PC-9 (cell line): ENCODE measurements around the gene DPH5. TPM values are rescaled to one million over a fixed set of nuclear protein-coding genes. Genes with fewer than 3 reads are reported as not detected.
"Not testable (repeated sequence)": the region's sequence is repeated elsewhere in the genome, so short reads cannot be mapped to it uniquely, and the experiment has no call there.

Experiments
- BruUV-seq: library from RNA; stranded (reverse); fragments of 400-500 nt; replicated peaks from 2 replicates; lab custom pipeline; 2021; lab: Mats Ljungman, UMichigan
- CTCF ChIA-PET: fragments of 300-600 bp; sonication (Branson Sonifier 250); formaldehyde crosslinking; loops from one replicate; lab custom pipeline; 2022; ENCODE audit warnings: antibody characterized with exemption; lab: Charles Lee
- POLR2A ChIA-PET: fragments of 300-600 bp; sonication (Branson Sonifier 250); formaldehyde crosslinking; loops from one replicate; lab custom pipeline; 2022; ENCODE audit warnings: antibody characterized with exemption; ENCODE audit not compliant: unreplicated experiment; lab: Charles Lee
- DNase-seq, 2 experiments: peaks; one replicate each; pipeline versions ENCODE4 v3.0.0 to v3.0.0-alpha.2; 2015 to 2022; ENCODE audit warnings: mixed read lengths in 1 of 2
- H2AFZ ChIP-seq: fragments of 200-600 bp; sonication (generic); 2 replicates; pipeline ENCODE4 v1.8.1; 2017; ENCODE audit warnings: antibody characterized with exemption
- H3F3A ChIP-seq: fragments of 200-600 bp; sonication (generic); 2 replicates; pipeline ENCODE4 v1.8.1; 2017; ENCODE audit warnings: antibody characterized with exemption, mild to moderate bottlenecking, low read depth; ENCODE audit not compliant: insufficient read depth
- H3K27ac ChIP-seq: fragments of 200-600 bp; sonication (generic); 2 replicates; pipeline ENCODE4 v1.6.1; 2016; ENCODE audit warnings: mixed run types
- H3K27me3 ChIP-seq: fragments of 200-600 bp; sonication (generic); 2 replicates; pipeline ENCODE4 v1.6.1; 2016; ENCODE audit warnings: low read depth, mixed run types; ENCODE audit not compliant: insufficient read depth
- H3K36me3 ChIP-seq: fragments of 200-600 bp; sonication (generic); 2 replicates; pipeline ENCODE4 v1.6.1; 2016; ENCODE audit warnings: low read depth, mixed run types
- H3K4me1 ChIP-seq: fragments of 200-600 bp; sonication (generic); replicated peaks from 2 replicates; pipeline ENCODE4 v1.6.1; 2016; ENCODE audit warnings: mixed run types; ENCODE audit not compliant: insufficient read depth
- H3K4me2 ChIP-seq: fragments of 200-600 bp; sonication (generic); 2 replicates; pipeline ENCODE4 v1.6.1; 2017; ENCODE audit warnings: mixed run types
- H3K4me3 ChIP-seq: fragments of 200-600 bp; sonication (generic); 2 replicates; pipeline ENCODE4 v1.6.1; 2016; ENCODE audit warnings: mixed run types
- H3K79me2 ChIP-seq: fragments of 200-600 bp; sonication (generic); 2 replicates; pipeline ENCODE4 v1.6.1; 2017; ENCODE audit warnings: low read depth, mixed run types
- H3K9me2 ChIP-seq: fragments of 200-600 bp; sonication (generic); 2 replicates; pipeline ENCODE4 v1.8.1; 2017; ENCODE audit warnings: mild to moderate bottlenecking; ENCODE audit not compliant: insufficient read depth
- H3K9me3 ChIP-seq: fragments of 200-600 bp; sonication (generic); 2 replicates; pipeline ENCODE4 v1.8.1; 2016; ENCODE audit warnings: low read depth; ENCODE audit not compliant: insufficient read depth
- H4K20me1 ChIP-seq: fragments of 200-600 bp; sonication (generic); 2 replicates; pipeline ENCODE4 v1.8.1; 2017; ENCODE audit not compliant: insufficient read depth
- EZH2 ChIP-seq: fragments of 200-600 bp; sonication (generic); IDR thresholded peaks from 2 replicates; pipeline ENCODE4 v1.8.0; 2017; ENCODE audit warnings: antibody characterized with exemption, low read depth
- intact Hi-C: fragments of 100-400 bp; cut with micrococcal nuclease; formaldehyde crosslinking; loops from one replicate; pipeline ENCODE4 v1.10.0; 2022; ENCODE audit not compliant: unreplicated experiment
- total RNA-seq: library from RNA; stranded (reverse); gene quantifications from 2 replicates; pipeline ENCODE4 v1.2.3, GENCODE V29; 2021
- TF ChIP-seq, protein P1 (sequence below): fragments of 200-600 bp; sonication (generic); conservative IDR thresholded peaks from 2 replicates; pipeline ENCODE4 v1.6.1; 2017; ENCODE audit warnings: mixed run types, antibody characterized with exemption, mild to moderate bottlenecking, moderate library complexity

DPH5 gene
- total RNA-seq, 1 experiment from 2014 or later: 39.4 TPM

DNA sequence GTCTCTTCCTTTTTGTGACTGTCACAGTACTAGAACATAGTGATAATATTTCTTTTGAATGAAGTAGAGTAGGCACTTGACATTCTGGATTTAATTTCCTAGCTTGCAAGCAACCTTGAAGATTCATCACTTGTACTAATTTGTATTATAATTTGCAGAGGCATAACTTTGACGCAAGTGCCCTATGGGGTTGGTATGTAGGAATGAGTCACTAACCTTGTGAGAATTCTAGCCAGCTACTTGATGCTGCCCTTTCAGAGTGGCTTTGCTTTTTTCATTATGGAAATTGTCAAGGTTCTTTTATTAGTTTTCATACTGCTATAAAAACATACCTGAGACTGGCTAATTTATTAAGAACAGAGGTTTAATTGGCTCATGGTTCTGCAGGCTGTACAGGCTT lies 13.7 kb upstream of the DPH5 start:
- Histone ChIP-seq H3K36me3 (peaks cover 26% of the 10 kb centered on the region), H3K79me2 (no peaks in the 10 kb centered on the region; the same call in 1 of the 2 replicates), H3K27me3 (no peaks in the 10 kb centered on the region), H3K27ac (no peak overlapping the region), H3K4me3 (no peak overlapping the region), H3F3A (no peaks in the 10 kb centered on the region), H3K4me1 (no peaks in the 10 kb centered on the region), H3K4me2 (no peak overlapping the region), H3K9me2 (no peaks in the 10 kb centered on the region), H3K9me3 (peaks cover 18% of the 10 kb centered on the region), H4K20me1 (no peaks in the 10 kb centered on the region), H2AFZ (no peak overlapping the region)
- no peak for TF ChIP-seq EZH2
- TF ChIP-seq, protein P1, sequence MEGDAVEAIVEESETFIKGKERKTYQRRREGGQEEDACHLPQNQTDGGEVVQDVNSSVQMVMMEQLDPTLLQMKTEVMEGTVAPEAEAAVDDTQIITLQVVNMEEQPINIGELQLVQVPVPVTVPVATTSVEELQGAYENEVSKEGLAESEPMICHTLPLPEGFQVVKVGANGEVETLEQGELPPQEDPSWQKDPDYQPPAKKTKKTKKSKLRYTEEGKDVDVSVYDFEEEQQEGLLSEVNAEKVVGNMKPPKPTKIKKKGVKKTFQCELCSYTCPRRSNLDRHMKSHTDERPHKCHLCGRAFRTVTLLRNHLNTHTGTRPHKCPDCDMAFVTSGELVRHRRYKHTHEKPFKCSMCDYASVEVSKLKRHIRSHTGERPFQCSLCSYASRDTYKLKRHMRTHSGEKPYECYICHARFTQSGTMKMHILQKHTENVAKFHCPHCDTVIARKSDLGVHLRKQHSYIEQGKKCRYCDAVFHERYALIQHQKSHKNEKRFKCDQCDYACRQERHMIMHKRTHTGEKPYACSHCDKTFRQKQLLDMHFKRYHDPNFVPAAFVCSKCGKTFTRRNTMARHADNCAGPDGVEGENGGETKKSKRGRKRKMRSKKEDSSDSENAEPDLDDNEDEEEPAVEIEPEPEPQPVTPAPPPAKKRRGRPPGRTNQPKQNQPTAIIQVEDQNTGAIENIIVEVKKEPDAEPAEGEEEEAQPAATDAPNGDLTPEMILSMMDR: no peak
- ChIA-PET POLR2A (no interaction called here), CTCF (no interaction called here)
- no TSS peak for BruUV-seq
- intact Hi-C loops: no loop called here
- no peak for DNase-seq

- ChIA-PET CTCF (no interaction called here), POLR2A (no interaction called here)
- no peaks in the 10 kb centered on the region for H3K9me2 ChIP-seq
- H3K27me3 ChIP-seq: no peaks in the 10 kb centered on the region
- intact Hi-C loops: no loop called here
- no peak overlapping the region for H2AFZ ChIP-seq
- H3K4me3 ChIP-seq: no peak overlapping the region
- no peak for TF ChIP-seq EZH2
- TF ChIP-seq, protein P1: no peak
- H3F3A ChIP-seq: no peaks in the 10 kb centered on the region
- no peak overlapping the region for H3K4me2 ChIP-seq
- H3K4me1 ChIP-seq: no peaks in the 10 kb centered on the region
- H3K36me3 ChIP-seq: peaks cover 26% of the 10 kb centered on the region
- H3K27ac ChIP-seq: no peak overlapping the region
- no peak for DNase-seq
- no peaks in the 10 kb centered on the region for H4K20me1 ChIP-seq
- peaks cover 5% of the 10 kb centered on the region; the same call in 1 of the 2 replicates for H3K79me2 ChIP-seq
- H3K9me3 ChIP-seq: peaks cover 18% of the 10 kb centered on the region
- no TSS peak for BruUV-seq
These were observed 11.7 kb upstream of the DPH5 start for GRCh38 chr1:101037316-101037715.

GRCh38 chr1:101033017-101033416 lies 7.4 kb upstream of the DPH5 start:
- POLR2A ChIA-PET: no interaction called here
- Histone ChIP-seq H3K4me2 (no peak overlapping the region), H3K27ac (no peak overlapping the region), H3K79me2 (peaks cover 9% of the 10 kb centered on the region), H2AFZ (no peak overlapping the region), H4K20me1 (peaks cover 3% of the 10 kb centered on the region; the same call in 1 of the 2 replicates), H3F3A (no peaks in the 10 kb centered on the region), H3K27me3 (no peaks in the 10 kb centered on the region), H3K9me3 (no peaks in the 10 kb centered on the region), H3K36me3 (peaks cover 10% of the 10 kb centered on the region; the same call in 1 of the 2 replicates), H3K9me2 (no peaks in the 10 kb centered on the region), H3K4me1 (no peaks in the 10 kb centered on the region), H3K4me3 (no peak overlapping the region)
- intact Hi-C loops: no loop called here
- BruUV-seq: no TSS peak
- no peak for DNase-seq
- CTCF ChIA-PET: no interaction called here
- no peak for TF ChIP-seq EZH2
- TF ChIP-seq, protein P1: no peak

GRCh38 chr1:101032129-101032528 lies 6.5 kb upstream of the DPH5 start:
- H2AFZ ChIP-seq, H3K9me2 ChIP-seq, intact Hi-C loops, H3K36me3 ChIP-seq, POLR2A ChIA-PET, DNase-seq, H3K4me3 ChIP-seq, H3K27ac ChIP-seq, H3K9me3 ChIP-seq, H3K4me1 ChIP-seq, BruUV-seq, H3F3A ChIP-seq, H3K27me3 ChIP-seq, CTCF ChIA-PET, H3K4me2 ChIP-seq, H4K20me1 ChIP-seq: not testable (repeated sequence)
- H3K79me2 ChIP-seq: peaks cover 18% of the 10 kb centered on the region
